Panc1 (cell line): ENCODE results near the gene PRF1. TPM values are rescaled to one million over a fixed set of nuclear protein-coding genes. Genes with fewer than 3 reads are reported as not detected.

Experiments used
- ATAC-seq: fragments of 200-7000 bp; cut with Tn5 transposase; 2 replicates; pipeline ENCODE4 v1.9.1; 2020; ENCODE audit warnings: mild to moderate bottlenecking, moderate library complexity
- BruUV-seq: library from RNA; stranded (reverse); fragments of 400-500 nt; replicated peaks from 2 replicates; lab custom pipeline; 2021; lab: Mats Ljungman, UMichigan
- CTCF ChIA-PET: fragments of 300-600 bp; sonication (Branson Sonifier 250); formaldehyde crosslinking; loops from one replicate; lab custom pipeline; 2022; ENCODE audit warnings: antibody characterized with exemption; lab: Charles Lee
- POLR2A ChIA-PET: fragments of 300-600 bp; sonication (Branson Sonifier 250); formaldehyde crosslinking; loops from one replicate; lab custom pipeline; 2022; ENCODE audit warnings: antibody characterized with exemption; lab: Charles Lee
- DNase-seq: peaks from one replicate; pipeline ENCODE4 v3.0.0-alpha.2; 2010; ENCODE audit warnings: low read depth, low spot score
- H3K27ac ChIP-seq: 2 replicates; pipeline ENCODE4 v1.5.1; 2011; ENCODE audit warnings: mild to moderate bottlenecking, low read length, inconsistent platforms
- H3K27me3 ChIP-seq: fragments of 200-500 bp; sonication (Bioruptor generic); 2 replicates; pipeline ENCODE4 v1.6.0; 2014; ENCODE audit warnings: low read length, inconsistent platforms; ENCODE audit not compliant: control insufficient read depth, insufficient read depth
- H3K36me3 ChIP-seq: fragments of 200-500 bp; sonication (Bioruptor generic); 2 replicates; pipeline ENCODE4 v1.5.1; 2014; ENCODE audit warnings: inconsistent platforms, mild to moderate bottlenecking, low read length, moderate library complexity; ENCODE audit not compliant: control insufficient read depth, insufficient read depth
- H3K4me1 ChIP-seq: 2 replicates; pipeline ENCODE4 v1.5.1; 2011; ENCODE audit warnings: inconsistent platforms, mild to moderate bottlenecking, low read length, moderate library complexity; ENCODE audit not compliant: control insufficient read depth, insufficient read depth
- H3K4me3 ChIP-seq, 2 experiments: 2 replicates each; pipeline ENCODE4 v1.5.1; 2011 to 2012; ENCODE audit warnings: low read depth in 2 of 2, low read length in 2 of 2, mild to moderate bottlenecking in 2 of 2, inconsistent platforms in 1 of 2, moderate library complexity in 1 of 2
- H3K9me3 ChIP-seq: fragments of 200-500 bp; sonication (Bioruptor generic); 2 replicates; pipeline ENCODE4 v1.5.1; 2014; ENCODE audit warnings: low read depth, mild to moderate bottlenecking, inconsistent platforms, low read length, moderate library complexity; ENCODE audit not compliant: control insufficient read depth, insufficient read depth
- CTCF ChIP-seq: fragments of 450-650 bp; IDR thresholded peaks from 2 replicates; pipeline ENCODE4 v1.5.1; 2017; ENCODE audit warnings: mild to moderate bottlenecking
- POLR2AphosphoS5 ChIP-seq: IDR thresholded peaks from 2 replicates; pipeline ENCODE4 v1.6.1; 2012; ENCODE audit warnings: mild to moderate bottlenecking, low read depth, low read length, moderate library complexity
- REST ChIP-seq, 2 experiments: IDR thresholded peaks; 2 replicates each; pipeline ENCODE4 v1.6.1; 2011 to 2012; ENCODE audit warnings: low read depth in 2 of 2, control low read depth in 1 of 2, low read length in 1 of 2, mild to moderate bottlenecking in 1 of 2, moderate library complexity in 1 of 2; ENCODE audit not compliant: insufficient read depth in 1 of 2
- SIN3A ChIP-seq: IDR thresholded peaks from 2 replicates; pipeline ENCODE4 v1.6.1; 2012; ENCODE audit warnings: low read depth, mild to moderate bottlenecking, low read length, moderate library complexity, borderline replicate concordance; ENCODE audit not compliant: insufficient read depth
- TCF7L2 ChIP-seq: IDR thresholded peaks from 2 replicates; pipeline ENCODE4 v1.6.1; 2011; ENCODE audit warnings: mild to moderate bottlenecking, low read depth, low read length, inconsistent platforms
- in situ Hi-C: cut with HindIII; loops from 2 replicates; pipeline ENCODE4 v1.10.0; 2016; ENCODE audit warnings: low sequenced_read_pairs, low pct_unique_long_range_greater_than_20kb
- intact Hi-C: fragments of 100-400 bp; cut with micrococcal nuclease; formaldehyde crosslinking; loops from one replicate; pipeline ENCODE4 v1.10.0; 2022; ENCODE audit not compliant: unreplicated experiment
- total RNA-seq: library from RNA; stranded (reverse); gene quantifications from one replicate; pipeline ENCODE4 v1.2.1, GENCODE V29; 2021; ENCODE audit not compliant: unreplicated experiment

The PRF1 gene
- total RNA-seq, 1 experiment from 2014 or later, result not detected

GRCh38 chr10:70561558-70561957 lies 41.0 kb downstream of the PRF1 start:
- Histone ChIP-seq H3K27me3 (no peaks in the 10 kb centered on the region), H3K27ac (no peak overlapping the region), H3K4me1 (peaks cover 5% of the 10 kb centered on the region), H3K9me3 (no peaks in the 10 kb centered on the region), H3K36me3 (no peaks in the 10 kb centered on the region), H3K4me3 (no peak overlapping the region)
- no peak for ATAC-seq
- CTCF ChIA-PET, result no interaction called here
- in situ Hi-C loops (no loop called here), intact Hi-C loops (no loop called here)
- no peak for DNase-seq
- POLR2A ChIA-PET, result no interaction called here
- no peak for TF ChIP-seq REST (IDR thresholded peaks at IDR 0.05; ENCODE audit: insufficient read depth in 1 of 2, low read depth in 2 of 2, low read length in 1 of 2)
- TF ChIP-seq SIN3A, result no peak
- no peak for TF ChIP-seq TCF7L2
- no peak for TF ChIP-seq CTCF
- TF ChIP-seq POLR2AphosphoS5, result no peak
- no TSS peak for BruUV-seq

- no TSS peak for BruUV-seq
- POLR2A ChIA-PET, result no interaction called here
- DNase-seq, result no peak
These were observed 41.5 kb downstream of the PRF1 start for GRCh38 chr10:70561070-70561469.

More at GRCh38 chr10:70561070-70561469, 41.5 kb downstream of the PRF1 start:
- no peak for TF ChIP-seq POLR2AphosphoS5
- TF ChIP-seq SIN3A, result no peak
- TF ChIP-seq TCF7L2, result no peak
- no peak for TF ChIP-seq REST (IDR thresholded peaks at IDR 0.05; ENCODE audit: insufficient read depth in 1 of 2, low read depth in 2 of 2, low read length in 1 of 2)
- TF ChIP-seq CTCF, result no peak
- H3K4me3 ChIP-seq, result no peak overlapping the region
- intact Hi-C loops, result no loop called here
- no peaks in the 10 kb centered on the region for H3K36me3 ChIP-seq
- CTCF ChIA-PET, result no interaction called here
- peaks cover 5% of the 10 kb centered on the region for H3K4me1 ChIP-seq
- no peaks in the 10 kb centered on the region for H3K9me3 ChIP-seq
- H3K27me3 ChIP-seq, result no peaks in the 10 kb centered on the region
- ATAC-seq, result no peak
- H3K27ac ChIP-seq, result no peak overlapping the region
- in situ Hi-C loops, result no loop called here
